RWPE2 (cell line): ENCODE results near the gene EPM2A.

ENCODE experiments used
- ATAC-seq: fragments of 200-7000 bp; cut with Tn5 transposase; 3 replicates; pipeline ENCODE4 v1.9.1; 2021; ENCODE audit warnings: low read depth
- DNase-seq: peaks from one replicate; pipeline ENCODE4 v3.0.0-alpha.2; 2020; ENCODE audit warnings: low spot score
- H3K27ac ChIP-seq: fragments of 450-650 bp; 2 replicates; pipeline ENCODE4 v1.5.1; 2017; ENCODE audit warnings: mild to moderate bottlenecking; ENCODE audit not compliant: poor library complexity, severe bottlenecking
- H3K27me3 ChIP-seq: fragments of 250-450 bp; sonication (Bioruptor Pico); 2 replicates; pipeline ENCODE4 v1.5.1; 2021; ENCODE audit warnings: mild to moderate bottlenecking, moderate library complexity; ENCODE audit not compliant: insufficient read depth, poor library complexity, severe bottlenecking
- H3K36me3 ChIP-seq: fragments of 250-450 bp; sonication (Bioruptor Pico); 2 replicates; pipeline ENCODE4 v1.5.1; 2020; ENCODE audit warnings: low read depth, mild to moderate bottlenecking, moderate library complexity
- H3K4me1 ChIP-seq: fragments of 250-450 bp; sonication (Bioruptor Pico); 2 replicates; pipeline ENCODE4 v1.5.1; 2021; ENCODE audit warnings: mild to moderate bottlenecking, moderate library complexity; ENCODE audit not compliant: insufficient read depth, poor library complexity, severe bottlenecking
- H3K4me3 ChIP-seq: fragments of 250-450 bp; sonication (Bioruptor Pico); 2 replicates; pipeline ENCODE4 v1.5.1; 2021; ENCODE audit warnings: mild to moderate bottlenecking, moderate library complexity; ENCODE audit not compliant: severe bottlenecking
- H3K9me3 ChIP-seq: fragments of 250-450 bp; sonication (Bioruptor Pico); 2 replicates; pipeline ENCODE4 v1.5.1; 2021; ENCODE audit warnings: mild to moderate bottlenecking, moderate library complexity; ENCODE audit not compliant: severe bottlenecking
- CTCF ChIP-seq: fragments of 450-650 bp; IDR thresholded peaks from one replicate; pipeline ENCODE4 v1.5.1; 2017; ENCODE audit warnings: mild to moderate bottlenecking, moderate library complexity; ENCODE audit not compliant: poor library complexity, severe bottlenecking

The EPM2A gene

GRCh38 chr6:145600299-145600698, 135.0 kb downstream of the EPM2A start:
- H3K36me3 ChIP-seq, result no peaks in the 10 kb centered on the region
- H3K27me3 ChIP-seq, result no peaks in the 10 kb centered on the region
- no peaks in the 10 kb centered on the region for H3K4me1 ChIP-seq
- DNase-seq (no peak), ATAC-seq (no peak)
- H3K4me3 ChIP-seq, result no peak overlapping the region
- no peak overlapping the region for H3K27ac ChIP-seq
- no peak for TF ChIP-seq CTCF
- no peaks in the 10 kb centered on the region for H3K9me3 ChIP-seq

DNA sequence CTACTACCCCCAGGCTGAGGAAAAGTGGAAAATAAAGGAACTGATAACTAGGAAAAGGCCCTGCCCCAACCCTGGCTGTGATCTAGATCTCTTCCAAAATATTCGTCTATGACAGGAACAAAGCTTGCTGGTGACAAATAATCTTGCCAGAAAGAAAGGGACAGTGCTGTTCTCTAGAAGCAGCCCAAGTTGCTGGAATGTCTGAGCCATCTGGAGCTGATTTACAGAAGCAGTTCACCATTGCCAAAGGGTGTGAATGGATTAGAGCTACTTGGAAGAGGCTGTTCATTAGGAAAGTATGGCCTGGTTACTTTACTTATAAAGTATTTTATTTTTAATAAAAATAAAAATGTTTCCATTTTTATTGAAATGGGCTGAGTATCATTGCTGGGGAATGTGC, 146.3 kb downstream of the EPM2A start:
- DNase-seq (no peak), ATAC-seq (no peak)
- no peak for TF ChIP-seq CTCF
- Histone ChIP-seq H3K27me3 (no peaks in the 10 kb centered on the region), H3K9me3 (no peaks in the 10 kb centered on the region), H3K36me3 (no peaks in the 10 kb centered on the region), H3K4me3 (no peak overlapping the region), H3K27ac (no peak overlapping the region), H3K4me1 (no peaks in the 10 kb centered on the region)

GRCh38 chr6:145587334-145587733, 148.0 kb downstream of the EPM2A start:
- Histone ChIP-seq H3K9me3 (no peaks in the 10 kb centered on the region), H3K4me1 (no peaks in the 10 kb centered on the region), H3K4me3 (no peak overlapping the region), H3K36me3 (no peaks in the 10 kb centered on the region), H3K27me3 (no peaks in the 10 kb centered on the region), H3K27ac (no peak overlapping the region)
- no peak for DNase-seq
- ATAC-seq, result no peak
- TF ChIP-seq CTCF, result no peak

GRCh38 chr6:145583753-145584152, 151.6 kb downstream of the EPM2A start:
- no peak for DNase-seq
- no peaks in the 10 kb centered on the region for H3K27me3 ChIP-seq
- H3K4me3 ChIP-seq, result no peak overlapping the region
- H3K9me3 ChIP-seq, result no peaks in the 10 kb centered on the region
- TF ChIP-seq CTCF, result no peak
- H3K27ac ChIP-seq, result no peak overlapping the region
- no peaks in the 10 kb centered on the region for H3K36me3 ChIP-seq
- ATAC-seq, result no peak
- no peaks in the 10 kb centered on the region for H3K4me1 ChIP-seq
